GM10266 (cell line): ENCODE measurements around the gene IFT81.

ENCODE experiments used
- DNase-seq: peaks from one replicate; pipeline ENCODE4 v3.0.0; 2012; ENCODE audit errors: extremely low spot score
- TF ChIP-seq, protein P1 (sequence below): IDR thresholded peaks from 2 replicates; pipeline ENCODE4 v1.5.1; 2012; ENCODE audit warnings: mild to moderate bottlenecking, low read depth; ENCODE audit not compliant: control insufficient read depth, insufficient read depth; ENCODE audit errors: missing control alignments

Gene IFT81

DNA sequence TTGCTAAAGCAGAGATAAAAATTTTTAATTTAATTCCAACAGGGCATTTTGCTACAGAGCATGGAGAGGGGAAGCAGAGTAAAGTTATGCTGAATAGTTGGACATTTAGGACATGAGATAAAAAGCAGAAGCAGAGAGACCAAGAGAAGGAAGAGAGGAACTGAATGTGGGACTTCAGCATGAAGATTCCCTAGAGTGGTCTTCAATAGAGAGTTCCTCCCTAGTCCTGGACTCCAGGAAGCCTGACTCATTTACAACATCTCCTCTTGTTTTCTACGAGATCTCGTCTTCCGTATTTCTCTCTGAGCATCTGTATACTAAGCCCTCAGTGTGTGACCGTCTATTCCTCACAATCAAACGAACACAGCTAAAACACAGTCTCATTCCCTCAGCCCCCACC lies 35.2 kb upstream of the IFT81 start:
- TF ChIP-seq, protein P1, sequence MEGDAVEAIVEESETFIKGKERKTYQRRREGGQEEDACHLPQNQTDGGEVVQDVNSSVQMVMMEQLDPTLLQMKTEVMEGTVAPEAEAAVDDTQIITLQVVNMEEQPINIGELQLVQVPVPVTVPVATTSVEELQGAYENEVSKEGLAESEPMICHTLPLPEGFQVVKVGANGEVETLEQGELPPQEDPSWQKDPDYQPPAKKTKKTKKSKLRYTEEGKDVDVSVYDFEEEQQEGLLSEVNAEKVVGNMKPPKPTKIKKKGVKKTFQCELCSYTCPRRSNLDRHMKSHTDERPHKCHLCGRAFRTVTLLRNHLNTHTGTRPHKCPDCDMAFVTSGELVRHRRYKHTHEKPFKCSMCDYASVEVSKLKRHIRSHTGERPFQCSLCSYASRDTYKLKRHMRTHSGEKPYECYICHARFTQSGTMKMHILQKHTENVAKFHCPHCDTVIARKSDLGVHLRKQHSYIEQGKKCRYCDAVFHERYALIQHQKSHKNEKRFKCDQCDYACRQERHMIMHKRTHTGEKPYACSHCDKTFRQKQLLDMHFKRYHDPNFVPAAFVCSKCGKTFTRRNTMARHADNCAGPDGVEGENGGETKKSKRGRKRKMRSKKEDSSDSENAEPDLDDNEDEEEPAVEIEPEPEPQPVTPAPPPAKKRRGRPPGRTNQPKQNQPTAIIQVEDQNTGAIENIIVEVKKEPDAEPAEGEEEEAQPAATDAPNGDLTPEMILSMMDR = no peak
- DNase-seq = no peak

DNA sequence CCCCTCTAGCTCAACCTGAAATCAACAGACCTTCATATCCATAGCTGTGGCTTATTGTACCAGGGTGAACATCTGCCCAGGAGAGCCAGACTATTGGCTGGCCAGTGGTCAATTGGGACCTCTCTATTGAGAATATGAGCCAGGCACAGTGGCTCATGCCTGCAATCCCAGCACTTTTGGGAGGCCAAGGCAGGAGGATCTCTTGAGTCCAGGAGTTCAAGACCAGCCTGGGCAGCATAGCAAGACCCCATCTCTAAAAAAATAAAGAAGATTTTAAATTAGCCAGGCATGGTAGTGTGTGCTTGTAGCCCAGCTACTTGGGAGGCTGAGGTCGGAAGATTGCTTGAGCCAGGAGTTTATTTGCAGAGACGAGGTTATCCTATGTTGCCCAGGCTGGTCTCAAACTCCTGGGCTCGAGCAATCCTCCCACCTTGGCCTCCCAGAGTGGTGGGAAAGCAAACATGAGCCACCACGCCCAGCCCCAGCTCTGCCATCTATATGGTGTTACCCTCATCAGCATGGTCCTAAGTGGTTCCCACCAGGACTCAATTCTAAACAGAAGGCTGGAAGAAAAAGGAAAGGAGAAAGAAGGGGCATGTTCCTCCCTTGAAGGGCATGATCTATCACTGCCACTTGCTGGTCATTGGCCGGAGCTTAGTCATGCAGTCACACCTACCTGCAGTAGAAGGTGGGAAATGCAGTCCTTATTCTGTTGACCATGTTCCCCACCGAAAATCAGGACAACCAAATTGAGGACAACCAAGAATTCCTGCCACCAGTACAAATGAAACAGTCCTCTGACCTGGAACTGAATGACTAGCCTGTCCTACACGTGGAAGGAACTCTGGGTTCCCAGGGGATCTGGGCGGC lies 33.7 kb upstream of the IFT81 start:
- TF ChIP-seq, protein P1 = no peak
- no peak for DNase-seq

DNA sequence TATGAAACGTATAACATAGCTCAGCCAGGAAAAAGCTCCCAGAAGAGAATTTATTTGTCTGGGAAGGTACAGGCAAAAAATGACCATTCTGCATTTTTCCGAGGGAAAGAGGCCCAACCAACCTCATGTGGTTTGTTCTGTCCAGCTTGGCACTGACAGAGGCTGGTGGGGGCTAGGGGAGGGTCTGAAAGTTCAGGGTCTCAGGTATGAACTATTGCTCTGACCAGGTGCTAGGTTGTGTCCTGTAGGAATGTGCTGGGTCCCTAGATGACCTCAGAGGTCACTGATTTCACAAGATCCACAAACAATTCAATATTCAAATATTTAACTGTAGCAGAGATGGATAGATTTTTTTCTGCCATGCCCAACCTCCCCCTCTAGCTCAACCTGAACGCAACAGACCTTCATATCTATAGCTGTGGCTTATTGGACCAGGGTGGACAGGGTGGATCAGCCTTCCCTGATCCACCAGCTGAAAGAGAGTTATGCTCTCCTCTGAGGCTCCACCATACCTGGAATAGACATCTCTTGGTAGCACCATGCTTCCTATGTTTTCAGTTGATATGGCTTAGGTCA lies 32.9 kb upstream of the IFT81 start:
- TF ChIP-seq, protein P1 = no peak
- DNase-seq = no peak

DNA sequence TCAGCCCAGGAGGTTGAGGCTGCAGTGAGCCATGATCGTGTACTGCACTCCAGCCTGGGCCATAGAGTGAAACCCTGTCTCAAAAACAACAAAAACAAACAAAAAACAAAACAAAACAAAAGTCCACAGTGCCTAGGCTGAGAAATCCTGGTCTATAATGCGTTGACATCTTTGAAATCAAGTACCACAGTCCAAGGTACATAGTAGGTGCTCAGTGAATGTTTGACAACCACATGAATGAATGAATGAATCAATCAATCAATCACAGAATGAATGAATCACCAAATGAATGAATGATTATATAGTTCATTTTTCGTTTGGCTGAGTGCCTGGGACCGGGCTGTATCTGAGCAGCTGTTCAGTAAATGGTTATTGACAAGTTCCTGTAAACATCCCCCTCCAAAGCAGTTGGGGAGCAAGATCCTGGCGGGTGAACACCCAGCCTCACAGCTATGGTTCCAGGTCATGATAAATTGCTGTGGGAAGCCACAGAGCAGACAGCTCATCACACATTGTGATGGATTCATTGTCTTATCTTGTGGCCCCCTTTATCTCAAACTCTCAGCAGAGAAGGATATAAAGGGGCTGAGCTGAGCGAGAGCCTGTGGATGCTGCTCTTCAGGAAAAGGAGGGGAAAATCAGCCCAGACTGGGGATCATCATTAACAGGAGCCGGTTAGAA lies 30.4 kb upstream of the IFT81 start:
- TF ChIP-seq, protein P1 = no peak
- no peak for DNase-seq

DNA sequence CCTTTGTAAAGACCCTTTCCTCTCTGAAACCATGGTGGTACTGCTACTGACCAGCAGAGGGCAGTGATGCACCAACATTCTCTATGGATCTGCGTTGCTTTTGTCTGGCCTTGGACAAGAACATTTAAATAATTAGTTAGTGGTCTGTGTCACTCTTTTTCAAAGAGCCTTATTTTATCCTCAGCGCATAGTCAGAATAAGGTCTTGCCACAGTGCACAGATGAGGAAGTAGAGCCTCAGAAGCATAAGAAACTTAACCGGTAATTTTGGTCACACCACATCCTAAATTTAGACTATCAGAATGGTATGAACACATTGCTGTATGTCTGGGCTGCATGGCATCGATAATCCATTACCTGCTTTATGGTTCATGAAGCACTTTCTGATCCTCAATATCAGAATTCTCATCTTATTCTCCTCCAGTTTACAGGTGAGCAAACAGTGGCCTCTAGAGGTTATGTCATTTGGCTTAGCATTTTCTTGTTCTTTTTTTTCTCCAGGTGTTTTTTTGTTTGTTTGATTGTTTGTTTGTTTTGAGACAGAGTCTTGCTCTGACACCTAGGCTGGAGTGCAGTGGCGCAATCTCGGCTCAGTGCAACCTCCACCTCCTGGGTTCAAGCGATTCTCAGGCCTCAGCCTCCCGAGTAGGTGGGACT lies 23.7 kb upstream of the IFT81 start:
- TF ChIP-seq, protein P1 = peak; percentile 92
- peak; percentile 64 for DNase-seq

DNA sequence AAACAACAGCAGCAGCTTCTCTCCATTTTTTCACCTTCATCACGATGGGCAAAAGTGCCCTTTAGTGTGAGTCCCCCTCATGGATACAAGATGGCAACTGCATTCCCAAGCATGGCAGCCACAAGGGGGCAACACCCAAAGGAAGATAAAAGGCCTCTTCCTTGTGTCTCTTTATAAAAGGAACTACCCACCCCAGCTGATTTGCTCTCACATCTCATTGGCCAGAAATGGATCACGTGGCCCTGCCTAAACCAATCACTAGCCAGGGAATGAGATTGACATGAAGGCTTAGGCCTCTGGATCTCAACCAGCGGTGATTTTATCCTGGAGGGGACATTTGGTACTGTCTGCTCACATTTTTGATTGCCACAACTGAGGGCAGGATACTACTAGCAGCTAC lies 21.9 kb upstream of the IFT81 start:
- DNase-seq = peak; percentile 26
- TF ChIP-seq, protein P1 = peak; percentile 29
